ENCODE results near the gene SEC14L2.

SEC14L2 gene

DNA sequence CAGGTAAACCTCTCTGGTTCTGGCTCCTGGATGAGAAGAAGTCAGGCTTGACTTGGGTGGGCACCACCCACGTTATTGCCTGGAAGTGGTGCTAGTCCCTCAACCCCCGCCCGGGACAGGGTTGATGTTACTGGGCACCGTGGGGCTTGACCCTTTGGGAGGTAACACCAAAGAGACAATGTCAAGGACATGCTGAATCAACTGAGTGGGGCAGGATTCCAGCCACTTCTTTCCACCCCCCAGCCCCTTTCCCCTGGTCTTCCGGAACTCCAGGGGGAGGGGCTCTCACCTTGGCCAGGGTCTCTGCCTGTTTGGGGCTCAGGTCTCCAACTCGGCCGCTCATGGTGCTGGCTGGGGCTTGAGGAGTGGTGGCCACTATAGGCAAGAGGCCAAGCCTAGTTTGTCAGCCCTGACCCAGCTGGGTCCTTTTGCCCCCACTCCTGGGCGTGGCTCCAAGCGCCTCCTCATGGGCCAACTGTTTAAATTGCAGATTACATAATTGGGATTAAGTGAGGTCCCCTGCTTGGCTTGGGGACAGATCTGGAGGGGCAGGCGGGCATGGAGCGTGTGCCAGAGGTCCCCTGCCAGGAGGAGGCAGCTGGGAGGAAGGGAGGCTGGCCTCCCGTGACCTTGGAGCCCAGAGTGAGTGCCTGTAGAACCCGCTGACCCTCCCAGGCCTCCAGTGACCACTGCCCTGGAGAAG is 74.9 kb downstream of the SEC14L2 start, which contains the start of gene SEC14L3:
TSS of gene SEC14L3 (minus strand) at position 402 of the 703 bp plus-strand sequence. CDS start at position 343, 59 bp downstream.
- Histone ChIP-seq H3K4me3 (ENCODE audit: low read depth, low read length) (no peak within 1 kb of the TSS), H3K27ac (no peak within 1 kb of the TSS), H3K27me3 (replicated peaks) (no peaks in the 10 kb centered on the region), H3K36me3 (replicated peaks) (no peaks in the 10 kb centered on the region)
- DNase-seq = no peak
- in situ Hi-C loops (cut with HindIII; ENCODE audit: low pct_ligation_motif_present, low sequenced_read_pairs) = no loop called here
- TF ChIP-seq, protein P1, sequence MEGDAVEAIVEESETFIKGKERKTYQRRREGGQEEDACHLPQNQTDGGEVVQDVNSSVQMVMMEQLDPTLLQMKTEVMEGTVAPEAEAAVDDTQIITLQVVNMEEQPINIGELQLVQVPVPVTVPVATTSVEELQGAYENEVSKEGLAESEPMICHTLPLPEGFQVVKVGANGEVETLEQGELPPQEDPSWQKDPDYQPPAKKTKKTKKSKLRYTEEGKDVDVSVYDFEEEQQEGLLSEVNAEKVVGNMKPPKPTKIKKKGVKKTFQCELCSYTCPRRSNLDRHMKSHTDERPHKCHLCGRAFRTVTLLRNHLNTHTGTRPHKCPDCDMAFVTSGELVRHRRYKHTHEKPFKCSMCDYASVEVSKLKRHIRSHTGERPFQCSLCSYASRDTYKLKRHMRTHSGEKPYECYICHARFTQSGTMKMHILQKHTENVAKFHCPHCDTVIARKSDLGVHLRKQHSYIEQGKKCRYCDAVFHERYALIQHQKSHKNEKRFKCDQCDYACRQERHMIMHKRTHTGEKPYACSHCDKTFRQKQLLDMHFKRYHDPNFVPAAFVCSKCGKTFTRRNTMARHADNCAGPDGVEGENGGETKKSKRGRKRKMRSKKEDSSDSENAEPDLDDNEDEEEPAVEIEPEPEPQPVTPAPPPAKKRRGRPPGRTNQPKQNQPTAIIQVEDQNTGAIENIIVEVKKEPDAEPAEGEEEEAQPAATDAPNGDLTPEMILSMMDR (IDR thresholded peaks at IDR 0.05; ENCODE audit: low read depth, low read length, missing control alignments) = no peak

DNA sequence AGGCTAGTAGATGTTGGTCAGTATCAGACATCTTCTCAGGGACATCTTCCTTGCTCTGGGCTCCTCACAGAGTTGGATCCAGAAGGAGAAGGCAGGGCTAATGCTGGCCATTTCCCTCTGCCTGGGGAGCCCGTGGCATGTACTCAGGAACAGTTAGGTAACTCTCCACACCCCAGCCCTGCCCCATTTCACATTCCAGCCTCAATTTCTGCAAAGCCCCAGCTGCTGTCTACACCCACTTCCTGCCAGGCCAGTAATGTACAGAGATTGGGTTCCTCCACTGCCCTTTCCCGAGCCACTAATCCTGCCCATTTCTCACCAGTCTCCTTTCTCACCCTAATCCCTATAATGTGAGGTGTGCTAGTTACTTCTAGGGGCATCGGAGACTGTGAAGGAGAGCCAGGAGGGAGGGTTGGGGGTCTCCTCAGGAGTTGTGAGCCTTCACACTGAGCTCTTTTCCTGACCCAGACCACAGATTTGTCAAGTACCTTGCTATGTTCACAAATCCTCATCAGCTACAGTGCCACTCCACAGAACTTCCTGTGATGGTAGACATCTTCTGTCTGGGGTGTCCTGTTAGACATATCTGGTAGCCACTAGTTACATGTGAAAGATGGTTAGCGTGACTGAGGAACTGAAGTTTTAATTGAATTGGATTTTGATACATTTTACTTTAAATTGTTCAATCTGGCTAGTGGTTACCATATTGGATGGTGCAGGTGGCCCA is 76.3 kb downstream of the SEC14L2 start:
- Histone ChIP-seq H3K27me3 (replicated peaks) (no peaks in the 10 kb centered on the region), H3K27ac (no peak overlapping the region), H3K4me3 (ENCODE audit: low read depth, low read length) (no peak overlapping the region), H3K36me3 (replicated peaks) (no peaks in the 10 kb centered on the region)
- TF ChIP-seq, protein P1 (IDR thresholded peaks at IDR 0.05; ENCODE audit: low read depth, low read length, missing control alignments) = no peak
- no peak for DNase-seq
- in situ Hi-C loops (cut with HindIII; ENCODE audit: low pct_ligation_motif_present, low sequenced_read_pairs) = no loop called here

DNA sequence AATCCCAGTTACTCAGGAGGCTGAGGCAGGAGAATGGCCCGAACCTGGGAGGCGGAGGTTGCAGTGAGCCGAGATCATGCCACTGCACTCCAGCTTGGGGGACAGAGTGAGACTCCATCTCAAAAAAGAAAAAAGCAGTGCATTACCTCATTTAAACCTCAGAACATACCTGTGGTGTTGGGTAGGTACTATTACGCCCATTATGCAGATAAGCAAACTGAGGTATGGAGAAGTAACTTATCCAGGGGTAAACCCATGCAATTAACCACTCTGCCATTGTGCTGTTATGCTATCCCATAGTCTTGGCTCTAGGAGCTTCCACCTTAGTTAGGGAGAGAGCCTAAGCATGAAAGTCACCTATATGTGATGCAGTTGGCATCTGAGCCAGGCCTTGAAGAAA is 77.3 kb downstream of the SEC14L2 start:
- in situ Hi-C loops (cut with HindIII; ENCODE audit: low pct_ligation_motif_present, low sequenced_read_pairs) = no loop called here
- no peak for DNase-seq
- H3K4me3 ChIP-seq (ENCODE audit: low read depth, low read length) = no peak overlapping the region
- no peaks in the 10 kb centered on the region for H3K36me3 ChIP-seq (replicated peaks)
- TF ChIP-seq, protein P1 (IDR thresholded peaks at IDR 0.05; ENCODE audit: low read depth, low read length, missing control alignments) = no peak
- no peaks in the 10 kb centered on the region for H3K27me3 ChIP-seq (replicated peaks)
- no peak overlapping the region for H3K27ac ChIP-seq
